DMS53 treated with DMSO at 0.1 percent for 48 hours (cell line): ENCODE results near the gene ITGBL1.

ENCODE experiments used
- DNase-seq: peaks from one replicate; lab custom pipeline; 2025; ENCODE audit not compliant: unreplicated experiment; lab: John Stamatoyannopoulos, UW

The ITGBL1 gene

GRCh38 chr13:101565317-101565716 is 112.8 kb downstream of the ITGBL1 start:
- no peak for DNase-seq

- no peak for DNase-seq
Measured at GRCh38 chr13:101567841-101568240, 115.4 kb downstream of the ITGBL1 start.

GRCh38 chr13:101569807-101570206 is 117.3 kb downstream of the ITGBL1 start:
- no peak for DNase-seq

GRCh38 chr13:101570410-101570809 is 117.9 kb downstream of the ITGBL1 start:
- DNase-seq: no peak

- no peak for DNase-seq
Measured at GRCh38 chr13:101572456-101572855, 120.0 kb downstream of the ITGBL1 start.

- DNase-seq: no peak
Measured at GRCh38 chr13:101575581-101575980, 123.1 kb downstream of the ITGBL1 start.

GRCh38 chr13:101576455-101576854 is 124.0 kb downstream of the ITGBL1 start:
- no peak for DNase-seq

GRCh38 chr13:101576977-101577376 is 124.5 kb downstream of the ITGBL1 start:
- no peak for DNase-seq

GRCh38 chr13:101579281-101579802 is 126.9 kb downstream of the ITGBL1 start:
- DNase-seq: no peak

- DNase-seq: no peak
Measured at GRCh38 chr13:101584331-101584730, 131.9 kb downstream of the ITGBL1 start.

- DNase-seq: no peak
Measured at GRCh38 chr13:101590479-101590878, 138.0 kb downstream of the ITGBL1 start.

GRCh38 chr13:101594936-101595335 is 142.5 kb downstream of the ITGBL1 start:
- no peak for DNase-seq

- no peak for DNase-seq
Measured at GRCh38 chr13:101596803-101597202, 144.3 kb downstream of the ITGBL1 start.

- DNase-seq: no peak
Measured at GRCh38 chr13:101611491-101612475, 159.3 kb downstream of the ITGBL1 start.

GRCh38 chr13:101612735-101613134 is 160.3 kb downstream of the ITGBL1 start:
- DNase-seq: no peak

- no peak for DNase-seq
Measured at GRCh38 chr13:101614491-101614890, 162.0 kb downstream of the ITGBL1 start.

GRCh38 chr13:101618440-101619187 is 166.1 kb downstream of the ITGBL1 start:
- DNase-seq: no peak

GRCh38 chr13:101621099-101621498 is 168.6 kb downstream of the ITGBL1 start:
- DNase-seq: no peak

- DNase-seq: no peak
Measured at GRCh38 chr13:101623470-101624209, 171.2 kb downstream of the ITGBL1 start.

GRCh38 chr13:101624210-101624922 is 171.9 kb downstream of the ITGBL1 start:
- no peak for DNase-seq
